ENCODE data around the gene OR51B6. TPM values are rescaled to one million over a fixed set of nuclear protein-coding genes. Genes with fewer than 3 reads are reported as not detected.
"Not testable (repeated sequence)": the region's sequence is repeated elsewhere in the genome, so short reads cannot be mapped to it uniquely, and the experiment has no call there.

The OR51B6 gene
- total RNA-seq, 3 donors from 2014 or later: not detected

GRCh38 chr11:5362017-5362625, 10.8 kb downstream of the OR51B6 start:
- H3K4me3 ChIP-seq: no peak overlapping the region
- no peak for DNase-seq
- H3K9me3 ChIP-seq: no peaks in the 10 kb centered on the region
- H3K4me1 ChIP-seq (ENCODE audit: low read depth): no peaks in the 10 kb centered on the region
- intact Hi-C loops (cut with DNase I, micrococcal nuclease): no loop called here
- no peak for TF ChIP-seq CTCF (IDR thresholded peaks at IDR 0.05)
- no peaks in the 10 kb centered on the region for H3K36me3 ChIP-seq (ENCODE audit: low read depth)
- no peak for ATAC-seq

- ATAC-seq: no peak
- H3K4me1 ChIP-seq (ENCODE audit: low read depth): no peaks in the 10 kb centered on the region
- TF ChIP-seq CTCF (IDR thresholded peaks at IDR 0.05): no peak
These were observed 12.4 kb downstream of the OR51B6 start for GRCh38 chr11:5363679-5364078.

GRCh38 chr11:5364214-5364613, 12.9 kb downstream of the OR51B6 start:
- intact Hi-C loops (cut with DNase I, micrococcal nuclease): no loop called here
- DNase-seq (no peak), ATAC-seq (no peak)
- H3K36me3 ChIP-seq (ENCODE audit: low read depth): no peaks in the 10 kb centered on the region
- no peaks in the 10 kb centered on the region for H3K9me3 ChIP-seq
- H3K4me3 ChIP-seq: no peak overlapping the region
- TF ChIP-seq CTCF (IDR thresholded peaks at IDR 0.05): no peak
- H3K4me1 ChIP-seq (ENCODE audit: low read depth): no peaks in the 10 kb centered on the region

More at GRCh38 chr11:5363679-5364078, 12.4 kb downstream of the OR51B6 start:
- intact Hi-C loops (cut with DNase I, micrococcal nuclease): no loop called here
- no peaks in the 10 kb centered on the region for H3K9me3 ChIP-seq
- H3K36me3 ChIP-seq (ENCODE audit: low read depth): no peaks in the 10 kb centered on the region
- DNase-seq: no peak
- H3K4me3 ChIP-seq: no peak overlapping the region

DNA sequence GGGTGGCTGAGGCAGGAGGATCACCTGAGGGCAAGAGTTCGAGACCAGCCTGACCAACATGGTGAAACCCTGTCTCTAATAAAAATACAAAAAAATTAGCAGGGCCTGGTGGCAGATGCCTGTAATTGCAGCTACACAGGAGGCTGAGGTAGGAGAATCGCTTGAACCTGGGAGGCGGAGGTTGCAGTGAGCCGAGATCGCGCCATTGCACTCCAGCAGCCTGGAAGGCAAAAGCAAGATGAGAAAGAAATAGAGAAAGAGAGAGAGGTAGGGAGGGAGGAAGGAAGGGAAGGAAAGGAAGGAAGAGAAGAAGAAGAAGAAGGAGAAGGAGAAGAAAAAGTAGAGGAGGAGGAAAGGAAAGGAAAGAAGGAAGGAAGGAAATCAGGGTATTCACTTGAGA, 15.1 kb downstream of the OR51B6 start:
- ATAC-seq; H3K9me3 ChIP-seq; intact Hi-C loops (cut with DNase I, micrococcal nuclease); H3K36me3 ChIP-seq (ENCODE audit: low read depth); H3K4me3 ChIP-seq; DNase-seq; H3K4me1 ChIP-seq (ENCODE audit: low read depth): not testable (repeated sequence)

DNA sequence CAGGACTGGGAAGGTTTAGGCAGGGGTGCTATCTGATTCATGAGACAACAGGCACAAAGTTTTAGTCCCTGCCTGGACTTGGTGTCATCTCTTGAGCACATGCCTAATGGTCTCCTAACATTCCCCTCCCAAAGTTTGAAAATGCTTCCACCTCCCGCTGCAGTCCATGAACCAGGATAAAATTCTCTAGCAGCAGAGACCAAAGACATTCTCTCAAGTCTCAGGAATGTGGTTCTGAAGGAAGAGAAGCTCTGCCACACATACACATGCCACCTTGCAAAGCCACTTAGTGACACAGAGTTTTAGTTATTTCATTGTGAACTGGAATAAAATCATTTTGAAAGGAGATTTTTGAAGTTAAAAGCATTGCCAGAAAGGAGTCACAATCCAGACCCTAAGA, 15.5 kb downstream of the OR51B6 start:
- DNase-seq: no peak
- no peak for ATAC-seq

More for the DNA sequence above, 15.5 kb downstream of the OR51B6 start:
- H3K4me1 ChIP-seq (ENCODE audit: low read depth): no peaks in the 10 kb centered on the region
- intact Hi-C loops (cut with DNase I, micrococcal nuclease): no loop called here
- H3K36me3 ChIP-seq (ENCODE audit: low read depth): no peaks in the 10 kb centered on the region
- no peak overlapping the region for H3K4me3 ChIP-seq
- H3K9me3 ChIP-seq: no peaks in the 10 kb centered on the region
- no peak for TF ChIP-seq CTCF (IDR thresholded peaks at IDR 0.05)
